Karpas-422 (cell line): Measurements from ENCODE around the gene ZC3H12A. TPM values are rescaled to one million over a fixed set of nuclear protein-coding genes. Genes with fewer than 3 reads are reported as not detected.

ENCODE experiments used
- DNase-seq: peaks from one replicate; pipeline ENCODE4 v3.0.0-alpha.2; 2015
- H2AFZ ChIP-seq: fragments of 200-600 bp; sonication (generic); 2 replicates; pipeline ENCODE4 v1.6.1; 2014; ENCODE audit warnings: antibody characterized with exemption, low read length, mixed read lengths
- H3K27ac ChIP-seq: fragments of 200-600 bp; sonication (generic); 2 replicates; pipeline ENCODE4 v1.5.1; 2014; ENCODE audit warnings: mild to moderate bottlenecking, low read length, moderate library complexity
- H3K27me3 ChIP-seq: fragments of 200-600 bp; sonication (generic); 2 replicates; pipeline ENCODE4 v1.6.1; 2014; ENCODE audit warnings: low read length, mixed read lengths
- H3K36me3 ChIP-seq: fragments of 200-600 bp; sonication (generic); 2 replicates; pipeline ENCODE4 v1.6.1; 2014; ENCODE audit warnings: low read length, mixed read lengths; ENCODE audit not compliant: insufficient read depth
- H3K4me1 ChIP-seq: fragments of 200-600 bp; sonication (generic); 2 replicates; pipeline ENCODE4 v1.6.1; 2014; ENCODE audit warnings: mild to moderate bottlenecking, low read length, mixed read lengths
- H3K4me2 ChIP-seq: fragments of 200-600 bp; sonication (generic); 2 replicates; pipeline ENCODE4 v1.6.1; 2014; ENCODE audit warnings: low read length, low read depth, mild to moderate bottlenecking; ENCODE audit not compliant: poor library complexity, severe bottlenecking
- H3K4me3 ChIP-seq: fragments of 200-600 bp; sonication (generic); 2 replicates; pipeline ENCODE4 v1.5.1; 2014; ENCODE audit warnings: mild to moderate bottlenecking, antibody characterized with exemption, low read length, mixed read lengths
- H3K79me2 ChIP-seq: fragments of 200-600 bp; sonication (generic); 2 replicates; pipeline ENCODE4 v1.6.1; 2014; ENCODE audit warnings: mild to moderate bottlenecking, low read length, mixed read lengths
- H3K9ac ChIP-seq: fragments of 200-600 bp; sonication (generic); 2 replicates; pipeline ENCODE4 v1.6.0; 2014; ENCODE audit warnings: low read length
- H3K9me2 ChIP-seq: fragments of 200-600 bp; sonication (generic), shearing (Covaris generic); replicated peaks from 2 replicates; pipeline ENCODE4 v1.6.0; 2014; ENCODE audit warnings: mild to moderate bottlenecking, low read length, moderate library complexity; ENCODE audit not compliant: insufficient read depth
- H3K9me3 ChIP-seq: fragments of 300-700, 200-600 bp; sonication (generic); 2 replicates; pipeline ENCODE4 v1.6.1; 2014; ENCODE audit warnings: low read length, mixed read lengths
- H4K20me1 ChIP-seq: fragments of 200-600 bp; sonication (generic); 2 replicates; pipeline ENCODE4 v1.6.1; 2014; ENCODE audit warnings: mild to moderate bottlenecking, antibody characterized with exemption, low read length, low read depth; ENCODE audit not compliant: insufficient read depth
- total RNA-seq: library from RNA; depleted of rRNA; stranded (reverse); fragments of >200 nt; shearing (Covaris generic); gene quantifications from 2 replicates; pipeline ENCODE4 v1.2.3, GENCODE V29; 2014; ENCODE audit warnings: low replicate concordance

ZC3H12A gene
- total RNA-seq, 1 experiment from 2014 or later, result 3.8 TPM

DNA sequence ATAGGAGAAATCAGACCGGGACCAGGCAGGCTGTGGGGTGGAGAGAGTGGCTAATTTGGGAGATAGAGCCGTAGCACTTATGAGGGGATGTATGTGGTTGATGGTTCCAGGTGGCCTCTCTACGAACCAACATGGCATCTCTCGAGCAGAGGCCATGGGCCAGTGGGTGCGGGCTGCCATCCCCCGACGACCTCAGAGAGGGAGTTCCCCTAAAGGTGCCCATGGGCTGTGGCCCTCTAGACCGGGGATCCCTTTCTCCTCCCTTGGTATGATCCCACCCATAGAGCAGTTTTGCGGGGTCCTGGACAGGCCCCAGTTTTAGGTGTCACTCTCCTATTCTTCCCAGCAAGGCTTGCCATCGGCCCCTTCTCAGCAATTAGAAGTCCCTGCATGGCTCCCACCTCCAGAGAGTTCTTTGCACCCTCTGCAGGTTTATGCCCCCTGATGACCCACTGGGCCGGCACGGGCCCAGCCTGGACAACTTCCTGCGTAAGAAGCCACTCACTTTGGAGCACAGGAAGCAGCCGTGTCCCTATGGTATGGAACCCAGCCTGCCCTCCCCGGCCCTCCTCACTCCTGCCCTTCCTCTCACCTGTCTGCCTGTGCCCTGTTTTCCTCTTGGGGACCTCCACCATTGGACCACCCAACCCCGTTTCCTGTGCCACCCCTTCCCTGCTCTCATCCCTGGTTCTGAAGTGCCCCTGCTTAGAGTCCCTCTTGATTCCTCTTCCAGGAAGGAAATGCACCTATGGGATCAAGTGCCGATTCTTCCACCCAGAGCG, 7.8 kb downstream of the ZC3H12A start:
- H3K9me3 ChIP-seq, result no peaks in the 10 kb centered on the region
- H2AFZ ChIP-seq, result no peak overlapping the region
- peaks cover 15% of the 10 kb centered on the region; the same call in 1 of the 2 replicates for H3K79me2 ChIP-seq
- no peaks in the 10 kb centered on the region for H3K9me2 ChIP-seq
- no peaks in the 10 kb centered on the region for H3K27me3 ChIP-seq
- no peak overlapping the region for H3K9ac ChIP-seq
- peaks cover 39% of the 10 kb centered on the region for H3K4me1 ChIP-seq
- H3K4me3 ChIP-seq, result no peak overlapping the region
- peaks cover 7% of the 10 kb centered on the region; the same call in 1 of the 2 replicates for H3K36me3 ChIP-seq
- H3K4me2 ChIP-seq, result no peak overlapping the region
- no peak for DNase-seq
- H4K20me1 ChIP-seq, result peaks cover 5% of the 10 kb centered on the region; the same call in 1 of the 2 replicates
- H3K27ac ChIP-seq, result no peak overlapping the region

DNA sequence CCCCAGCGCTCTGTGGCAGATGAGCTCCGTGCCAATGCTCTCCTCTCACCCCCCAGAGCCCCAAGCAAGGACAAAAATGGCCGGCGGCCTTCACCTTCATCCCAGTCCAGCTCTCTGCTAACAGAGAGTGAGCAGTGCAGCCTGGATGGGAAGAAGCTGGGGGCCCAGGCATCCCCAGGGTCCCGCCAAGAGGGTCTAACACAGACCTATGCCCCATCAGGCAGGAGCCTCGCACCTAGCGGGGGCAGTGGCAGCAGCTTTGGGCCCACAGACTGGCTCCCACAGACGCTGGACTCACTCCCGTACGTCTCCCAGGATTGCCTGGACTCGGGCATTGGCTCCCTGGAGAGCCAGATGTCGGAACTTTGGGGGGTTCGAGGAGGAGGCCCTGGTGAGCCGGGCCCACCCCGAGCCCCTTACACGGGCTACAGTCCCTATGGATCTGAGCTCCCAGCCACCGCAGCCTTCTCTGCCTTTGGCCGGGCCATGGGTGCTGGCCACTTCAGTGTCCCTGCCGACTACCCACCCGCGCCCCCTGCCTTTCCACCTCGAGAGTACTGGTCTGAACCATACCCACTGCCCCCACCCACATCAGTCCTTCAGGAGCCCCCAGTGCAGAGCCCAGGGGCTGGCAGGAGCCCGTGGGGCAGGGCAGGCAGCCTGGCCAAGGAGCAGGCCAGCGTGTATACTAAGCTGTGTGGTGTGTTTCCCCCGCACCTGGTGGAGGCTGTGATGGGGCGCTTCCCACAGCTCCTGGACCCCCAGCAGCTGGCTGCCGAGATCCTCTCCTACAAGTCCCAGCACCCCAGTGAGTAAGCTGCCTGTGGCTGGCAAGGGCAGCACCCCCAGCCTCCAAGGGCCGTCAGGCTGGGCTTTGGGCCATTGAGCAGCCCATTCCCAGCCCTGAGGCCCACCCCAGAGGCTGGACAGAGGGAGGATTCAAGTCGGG, 8.7 kb downstream of the ZC3H12A start:
- Histone ChIP-seq H2AFZ (no peak overlapping the region), H3K4me2 (no peak overlapping the region), H3K79me2 (peaks cover 6% of the 10 kb centered on the region; the same call in 1 of the 2 replicates), H3K27ac (no peak overlapping the region), H3K9ac (no peak overlapping the region), H3K36me3 (peaks cover 7% of the 10 kb centered on the region; the same call in 1 of the 2 replicates), H3K4me1 (peaks cover 31% of the 10 kb centered on the region), H3K9me2 (no peaks in the 10 kb centered on the region), H3K4me3 (no peak overlapping the region), H4K20me1 (no peaks in the 10 kb centered on the region; the same call in 1 of the 2 replicates), H3K9me3 (no peaks in the 10 kb centered on the region), H3K27me3 (no peaks in the 10 kb centered on the region)
- DNase-seq, result no peak

DNA sequence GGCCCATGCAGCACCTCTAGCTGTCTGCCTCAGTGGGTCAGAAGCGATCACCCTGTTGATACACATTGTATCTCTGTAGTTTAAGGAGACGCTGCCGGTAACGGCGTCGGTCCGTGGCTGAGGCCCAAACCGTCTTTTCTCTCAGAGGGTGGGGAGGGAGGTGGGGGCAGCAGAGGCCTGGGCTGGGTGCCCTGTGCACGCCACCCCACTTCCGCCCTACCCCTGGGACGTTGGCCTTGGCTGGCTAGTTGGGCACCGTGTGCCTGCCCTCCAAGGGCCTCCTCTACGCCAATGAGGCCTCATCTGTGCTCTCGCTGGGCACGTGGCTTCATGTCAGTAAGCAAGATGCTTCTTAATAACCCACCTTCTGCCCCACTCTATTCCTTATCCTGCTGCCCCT, 9.4 kb downstream of the ZC3H12A start:
- Histone ChIP-seq H3K4me3 (no peak overlapping the region), H3K4me2 (no peak overlapping the region), H3K4me1 (peaks cover 24% of the 10 kb centered on the region), H3K9me3 (no peaks in the 10 kb centered on the region), H2AFZ (no peak overlapping the region), H4K20me1 (no peaks in the 10 kb centered on the region), H3K79me2 (peaks cover 6% of the 10 kb centered on the region; the same call in 1 of the 2 replicates), H3K36me3 (peaks cover 7% of the 10 kb centered on the region; the same call in 1 of the 2 replicates), H3K27me3 (no peaks in the 10 kb centered on the region), H3K27ac (no peak overlapping the region), H3K9ac (no peak overlapping the region), H3K9me2 (no peaks in the 10 kb centered on the region)
- no peak for DNase-seq

DNA sequence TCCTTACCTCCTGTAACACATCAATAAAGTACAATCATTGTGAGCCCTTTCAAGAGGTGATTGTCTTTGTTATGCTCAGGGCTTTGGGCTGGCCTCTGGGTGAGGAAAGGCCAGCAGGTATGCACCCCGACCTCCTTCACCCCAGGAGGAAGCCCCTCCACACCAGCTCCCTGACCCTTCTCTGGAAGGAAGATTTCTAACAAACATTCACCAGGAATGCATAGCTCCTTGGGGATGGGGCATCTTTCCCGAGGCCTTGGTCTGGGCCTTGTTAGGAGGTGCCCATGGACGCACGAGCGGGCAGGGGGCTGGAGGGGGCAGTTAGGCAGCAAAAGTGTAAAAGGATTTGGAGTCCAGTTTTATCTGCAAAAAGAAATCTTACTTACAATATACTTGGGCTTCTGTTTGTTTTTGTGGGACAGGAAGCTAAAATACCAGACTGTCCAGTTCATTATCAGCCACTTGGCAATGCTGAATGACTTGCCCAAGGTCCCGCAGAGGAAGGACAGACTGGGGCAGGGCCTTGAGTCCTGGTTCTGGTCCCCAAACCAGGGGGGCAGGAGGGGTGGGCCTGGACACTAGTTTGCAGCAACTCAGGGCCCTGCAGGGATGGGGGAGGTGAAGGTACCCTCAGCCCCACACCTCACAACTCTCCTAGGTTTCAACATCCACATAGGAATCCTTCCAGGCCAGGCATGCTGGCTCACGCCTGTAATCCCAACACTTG, 10.1 kb downstream of the ZC3H12A start:
- Histone ChIP-seq H2AFZ (no peak overlapping the region), H3K79me2 (peaks cover 5% of the 10 kb centered on the region; the same call in 1 of the 2 replicates), H3K4me1 (peaks cover 17% of the 10 kb centered on the region), H4K20me1 (no peaks in the 10 kb centered on the region), H3K4me2 (no peak overlapping the region), H3K4me3 (no peak overlapping the region), H3K9ac (no peak overlapping the region), H3K27me3 (no peaks in the 10 kb centered on the region), H3K9me2 (no peaks in the 10 kb centered on the region), H3K9me3 (no peaks in the 10 kb centered on the region), H3K36me3 (peaks cover 9% of the 10 kb centered on the region; the same call in 1 of the 2 replicates), H3K27ac (no peak overlapping the region)
- no peak for DNase-seq

DNA sequence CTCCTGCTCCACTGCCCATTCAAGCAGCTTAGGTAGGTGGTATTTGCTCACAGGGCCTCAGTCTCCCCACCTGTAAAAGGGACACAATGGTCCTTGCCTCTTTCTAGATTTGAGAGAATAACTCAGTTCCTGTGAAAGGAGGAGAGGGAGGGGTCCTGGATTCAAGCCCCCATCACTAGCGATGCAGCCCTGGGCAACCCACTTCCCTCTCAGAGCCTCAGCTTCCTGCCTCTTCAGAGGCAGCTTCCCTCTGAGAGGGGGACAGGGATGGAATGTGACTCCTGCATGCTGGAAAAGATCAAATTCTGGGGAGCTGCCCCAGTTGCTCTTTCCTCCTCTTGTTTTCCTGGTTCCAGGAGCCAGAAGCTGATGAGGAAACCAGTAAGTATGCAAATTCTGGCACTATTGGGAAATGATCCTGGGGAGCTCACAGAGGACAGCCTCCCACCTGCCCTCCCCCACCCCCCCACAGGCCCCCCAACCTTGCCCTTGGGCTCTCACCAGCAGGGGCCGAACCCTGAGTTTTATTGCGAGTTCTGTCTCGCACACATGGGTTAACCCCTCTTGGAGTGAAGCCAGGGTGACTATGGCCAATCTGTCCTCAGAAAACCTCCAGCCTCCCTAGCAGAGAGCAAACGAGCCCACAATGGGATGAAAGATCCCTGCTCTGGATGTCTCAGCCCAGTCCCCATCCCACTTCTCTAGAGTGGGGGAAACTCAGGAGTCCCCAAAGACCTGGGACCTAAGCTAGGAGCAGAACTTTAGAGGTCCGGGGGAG, 11.7 kb downstream of the ZC3H12A start:
- Histone ChIP-seq H3K27me3 (no peaks in the 10 kb centered on the region), H3K9me3 (no peaks in the 10 kb centered on the region), H2AFZ (no peak overlapping the region), H3K4me2 (no peak overlapping the region), H3K27ac (no peak overlapping the region), H4K20me1 (no peaks in the 10 kb centered on the region), H3K4me3 (no peak overlapping the region), H3K4me1 (peaks cover 9% of the 10 kb centered on the region), H3K36me3 (peaks cover 6% of the 10 kb centered on the region), H3K9me2 (no peaks in the 10 kb centered on the region), H3K79me2 (no peaks in the 10 kb centered on the region), H3K9ac (no peak overlapping the region)
- no peak for DNase-seq

DNA sequence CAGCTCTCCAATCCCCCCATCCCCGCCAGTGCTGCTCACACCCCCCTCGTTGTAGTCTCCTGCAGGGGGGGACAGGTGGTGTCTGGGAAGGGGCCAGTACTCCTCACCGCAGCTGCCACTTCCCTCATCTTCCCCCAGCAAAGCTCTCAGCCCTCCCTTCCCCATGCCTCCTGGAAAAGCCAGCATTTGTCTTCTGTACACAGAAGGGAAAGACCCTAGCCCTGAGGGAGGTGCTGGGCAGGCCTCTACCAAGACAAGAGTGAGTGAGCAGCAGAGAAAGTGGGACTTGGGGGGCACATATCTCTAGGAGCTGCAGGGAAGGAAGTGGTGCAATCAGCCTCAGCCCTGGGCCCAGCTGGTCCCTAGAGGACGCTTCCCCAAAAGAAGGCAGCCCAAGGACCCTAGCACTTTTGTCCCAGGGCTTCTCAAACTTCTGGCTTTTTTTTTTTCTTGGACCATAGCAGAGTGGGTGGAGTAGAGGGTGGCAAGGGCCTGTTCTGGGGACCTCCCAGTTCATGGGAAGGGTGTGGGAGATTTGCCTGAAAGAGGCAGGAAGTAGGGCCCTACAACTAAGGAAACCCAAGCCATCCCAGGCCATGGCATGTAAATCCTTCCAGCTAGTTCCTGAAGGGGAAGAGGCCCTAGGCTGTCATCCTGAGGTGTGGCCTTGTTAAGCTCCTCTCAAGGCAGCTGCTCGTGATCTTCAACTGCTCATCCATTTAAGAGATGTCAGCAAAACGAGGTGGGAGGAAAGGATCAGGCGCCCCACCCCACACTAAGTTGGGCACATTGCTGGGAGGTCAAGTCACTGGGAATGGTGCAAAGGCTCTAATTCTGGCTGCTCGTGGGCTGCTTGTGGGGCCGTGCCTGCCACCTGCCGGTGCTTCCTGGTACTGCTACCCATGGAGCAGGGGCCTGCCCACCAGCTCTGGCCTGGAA, 12.6 kb downstream of the ZC3H12A start:
- H3K36me3 ChIP-seq, result peaks cover 11% of the 10 kb centered on the region
- peak overlapping the region; percentile 30; the same call in 1 of the 2 replicates for H3K9ac ChIP-seq
- DNase-seq, result peak; percentile 85
- H3K4me2 ChIP-seq, result no peak overlapping the region
- no peaks in the 10 kb centered on the region for H4K20me1 ChIP-seq
- no peak overlapping the region for H2AFZ ChIP-seq
- H3K4me1 ChIP-seq, result peaks cover 9% of the 10 kb centered on the region
- no peaks in the 10 kb centered on the region for H3K79me2 ChIP-seq
- no peaks in the 10 kb centered on the region for H3K9me2 ChIP-seq
- H3K27ac ChIP-seq, result no peak overlapping the region
- no peaks in the 10 kb centered on the region for H3K27me3 ChIP-seq
- H3K9me3 ChIP-seq, result no peaks in the 10 kb centered on the region
- H3K4me3 ChIP-seq, result no peak overlapping the region

DNA sequence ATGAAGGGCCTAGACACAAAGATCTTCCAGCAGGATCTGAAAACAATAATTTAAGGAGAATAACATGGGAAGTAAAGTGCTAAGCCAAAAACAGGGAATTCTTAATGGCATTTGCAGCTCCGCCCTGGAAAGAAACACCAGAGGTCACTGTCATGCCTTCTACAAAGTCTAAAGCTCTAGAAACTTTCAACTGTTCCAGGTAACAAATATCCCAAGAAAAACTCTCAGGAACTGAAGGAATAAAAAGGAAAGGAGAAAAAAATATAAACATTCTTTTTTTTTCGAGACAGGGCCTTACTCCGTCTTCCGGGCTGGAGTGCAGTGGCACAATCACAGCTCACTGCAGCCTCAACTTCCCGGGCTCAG, 13.2 kb downstream of the ZC3H12A start:
- no peak overlapping the region for H2AFZ ChIP-seq
- H3K4me2 ChIP-seq, result no peak overlapping the region
- H3K9me3 ChIP-seq, result no peaks in the 10 kb centered on the region
- H3K36me3 ChIP-seq, result peaks cover 13% of the 10 kb centered on the region
- no peak overlapping the region for H3K9ac ChIP-seq
- no peak overlapping the region for H3K4me3 ChIP-seq
- no peaks in the 10 kb centered on the region for H3K9me2 ChIP-seq
- H4K20me1 ChIP-seq, result no peaks in the 10 kb centered on the region
- H3K79me2 ChIP-seq, result no peaks in the 10 kb centered on the region
- H3K27ac ChIP-seq, result no peak overlapping the region
- no peaks in the 10 kb centered on the region for H3K27me3 ChIP-seq
- no peak for DNase-seq
- H3K4me1 ChIP-seq, result peaks cover 9% of the 10 kb centered on the region
